MM.1S (cell line): ENCODE results near the gene CACNG6.

Experiments
- CTCF ChIP-seq: fragments of 300-600 bp; sonication (generic); IDR thresholded peaks from 2 replicates; pipeline ENCODE4 v1.5.1; 2016; ENCODE audit warnings: antibody characterized with exemption, low read length, mixed read lengths
- EZH2 ChIP-seq: fragments of 300-600 bp; sonication (generic); optimal IDR thresholded peaks from 2 replicates; pipeline ENCODE3; 2017; ENCODE audit warnings: low read depth, mild to moderate bottlenecking, antibody characterized with exemption, low read length, mixed read lengths
- EZH2phosphoT487 ChIP-seq: fragments of 300-600 bp; sonication (generic); IDR thresholded peaks from 2 replicates; pipeline ENCODE4 v1.6.1; 2018; ENCODE audit warnings: antibody characterized with exemption, low read length

DNA sequence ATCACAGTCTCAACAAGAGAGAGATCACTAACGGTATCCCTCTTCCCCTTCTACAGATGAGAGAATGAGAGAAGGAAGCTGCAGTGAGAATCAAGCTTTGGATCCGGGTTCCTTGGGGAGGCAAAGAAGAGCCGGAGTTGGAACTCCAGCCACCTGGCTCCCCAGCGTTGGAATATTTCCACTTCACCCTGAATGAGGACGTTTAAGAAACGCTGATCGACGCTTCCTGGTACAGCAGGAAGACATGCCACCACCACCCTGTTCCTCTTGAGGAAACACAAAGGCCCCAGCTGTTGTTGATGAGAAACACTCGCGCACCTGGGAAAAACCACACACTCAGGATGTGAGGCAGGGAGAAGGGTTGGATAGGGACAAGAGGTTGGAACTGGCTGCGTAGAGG, 40.0 kb upstream of the CACNG6 start:
- no peak for TF ChIP-seq CTCF
- no peak for TF ChIP-seq EZH2
- TF ChIP-seq EZH2phosphoT487 = no peak
